Activated CD8-positive, alpha-beta T cell treated with anti-CD3 and anti-CD28 coated beads, Interleukin-2, amount 10 ng/mL, durations not matched to agents 7 days and 5 days (primary cell): ENCODE measurements around the gene SRGAP3. TPM values are rescaled to one million over a fixed set of nuclear protein-coding genes. Genes with fewer than 3 reads are reported as not detected.

Experiments
- ATAC-seq: fragments of 150-1000 bp; cut with Tn5 transposase; one replicate; pipeline ENCODE4 v1.10.0; 2021; ENCODE audit warnings: moderate library complexity
- CTCF ChIA-PET: fragments of 350-600 bp; sonication (Branson Sonifier 250); formaldehyde crosslinking; loops from one replicate; lab custom pipeline; 2021; ENCODE audit warnings: antibody characterized with exemption; lab: Charles Lee
- POLR2A ChIA-PET: fragments of 350-600 bp; sonication (Branson Sonifier 250); formaldehyde crosslinking; loops from one replicate; lab custom pipeline; 2021; ENCODE audit warnings: antibody characterized with exemption; lab: Charles Lee
- DNase-seq: peaks from one replicate; pipeline ENCODE4 v3.0.0-alpha.2; 2020
- H3K27ac Mint-ChIP-seq: one replicate; pipeline ENCODE4 v1.8.0; 2021; ENCODE audit warnings: mild to moderate bottlenecking, mixed read lengths
- H3K27me3 Mint-ChIP-seq: one replicate; pipeline ENCODE4 v1.8.0; 2021; ENCODE audit warnings: low read depth, mixed read lengths
- H3K36me3 Mint-ChIP-seq: one replicate; pipeline ENCODE4 v1.8.0; 2021; ENCODE audit warnings: low read depth, mixed read lengths
- H3K4me1 Mint-ChIP-seq: one replicate; pipeline ENCODE4 v1.8.0; 2021; ENCODE audit warnings: low read depth, mixed read lengths
- H3K4me3 Mint-ChIP-seq: one replicate; pipeline ENCODE4 v1.8.0; 2021; ENCODE audit warnings: mild to moderate bottlenecking, mixed read lengths
- H3K9me3 Mint-ChIP-seq: one replicate; pipeline ENCODE4 v1.8.0; 2022; ENCODE audit warnings: mixed read lengths; ENCODE audit not compliant: insufficient read depth
- total RNA-seq, 2 experiments: library from RNA; stranded (reverse); gene quantifications; one replicate each; pipeline ENCODE4 v1.2.3, GENCODE V29; 2021

Gene SRGAP3
- total RNA-seq, 2 experiments from 2014 or later, result 5.3 to 5.9 TPM

DNA sequence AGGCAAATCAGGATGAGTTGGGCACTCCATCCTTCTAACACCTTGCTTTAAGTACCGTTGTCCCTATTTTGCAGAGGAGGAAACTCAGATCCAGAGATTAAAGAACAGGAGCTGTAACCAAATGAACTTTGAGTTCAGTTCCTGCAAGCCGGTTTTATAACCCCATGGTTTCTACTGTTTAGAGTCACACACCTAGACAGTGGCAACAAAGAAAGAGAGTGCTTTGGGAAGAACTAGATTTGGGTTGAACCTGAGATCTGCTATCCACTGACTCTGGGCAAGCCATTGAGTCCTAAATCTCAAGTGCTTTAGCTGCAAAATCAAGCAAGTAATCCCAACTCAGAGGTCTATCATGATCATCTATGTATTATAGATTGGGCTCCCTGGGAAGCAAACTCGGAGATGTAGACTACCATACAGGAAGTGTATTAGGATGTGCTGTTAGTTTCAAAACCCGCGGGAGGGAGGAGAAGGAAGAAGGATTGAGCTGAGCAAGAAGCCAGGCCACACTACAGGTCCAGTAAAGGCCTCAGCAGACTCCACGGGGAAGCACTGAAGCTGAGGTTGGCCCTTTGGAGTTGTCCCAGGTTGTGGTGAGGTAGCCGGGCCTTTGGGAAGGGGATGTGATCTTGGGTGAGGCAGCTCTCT lies 42.2 kb downstream of the SRGAP3 start:
- Mint-ChIP-seq H3K36me3 (no peaks in the 10 kb centered on the region), H3K4me3 (no peak overlapping the region), H3K9me3 (no peaks in the 10 kb centered on the region), H3K27ac (no peak overlapping the region), H3K27me3 (peaks cover 7% of the 10 kb centered on the region), H3K4me1 (peaks cover 3% of the 10 kb centered on the region)
- ATAC-seq (no peak), DNase-seq (no peak)
- POLR2A ChIA-PET, result no interaction called here
- CTCF ChIA-PET, result no interaction called here

DNA sequence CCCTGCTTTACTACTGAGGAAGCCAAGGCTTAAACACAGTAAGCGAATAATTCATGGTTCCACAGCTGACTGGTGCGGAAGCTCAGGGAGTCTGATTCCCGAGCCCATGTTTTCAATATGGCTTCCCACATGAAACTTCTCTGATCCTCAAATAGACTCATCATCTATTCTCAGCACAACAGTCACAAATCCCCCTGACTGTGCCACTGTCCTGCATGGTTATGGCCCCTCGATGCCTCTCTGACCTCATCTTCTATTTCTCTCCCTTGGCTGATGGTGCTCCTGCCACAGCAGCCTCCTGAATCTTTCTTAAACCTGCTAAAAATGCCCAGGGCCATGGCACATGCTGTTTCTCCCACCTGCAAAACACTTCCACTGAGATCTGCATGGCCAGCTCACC lies 43.2 kb downstream of the SRGAP3 start:
- POLR2A ChIA-PET, result no interaction called here
- Mint-ChIP-seq H3K27me3 (peaks cover 7% of the 10 kb centered on the region), H3K9me3 (no peaks in the 10 kb centered on the region), H3K36me3 (no peaks in the 10 kb centered on the region), H3K4me3 (no peak overlapping the region), H3K4me1 (peaks cover 3% of the 10 kb centered on the region), H3K27ac (no peak overlapping the region)
- ATAC-seq, result no peak
- DNase-seq, result no peak
- CTCF ChIA-PET, result no interaction called here

- Mint-ChIP-seq H3K4me1 (peaks cover 3% of the 10 kb centered on the region), H3K9me3 (no peaks in the 10 kb centered on the region), H3K36me3 (no peaks in the 10 kb centered on the region), H3K27me3 (peaks cover 7% of the 10 kb centered on the region), H3K4me3 (no peak overlapping the region), H3K27ac (no peak overlapping the region)
- ChIA-PET CTCF (no interaction called here), POLR2A (no interaction called here)
- DNase-seq (no peak), ATAC-seq (no peak)
Observed at GRCh38 chr3:9205345-9206143, 43.9 kb downstream of the SRGAP3 start.

- H3K36me3 Mint-ChIP-seq, result no peaks in the 10 kb centered on the region
Observed at GRCh38 chr3:9204253-9204992, 45.0 kb downstream of the SRGAP3 start.

DNA sequence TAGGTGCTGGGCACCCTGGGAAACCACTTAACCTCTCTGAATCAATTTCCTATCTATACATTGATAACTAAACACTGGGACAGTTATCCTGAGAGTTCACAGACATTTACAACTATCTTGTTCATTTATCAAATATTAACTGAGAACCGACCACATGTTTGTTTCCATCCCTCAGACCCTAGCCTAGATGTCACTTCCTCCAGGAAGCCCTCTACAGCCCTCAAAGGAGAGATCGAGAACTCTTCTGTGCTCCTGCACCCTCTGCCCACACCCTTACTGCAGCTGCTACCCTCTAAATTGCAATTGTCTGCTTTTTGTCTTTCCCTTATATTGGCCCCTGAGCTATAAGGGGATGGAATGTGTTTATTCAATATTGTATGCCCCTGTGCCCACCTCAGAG lies 46.1 kb downstream of the SRGAP3 start:
- CTCF ChIA-PET, result interaction anchor here (1.0 kb wide), 1 partner anchor 68 kb away, joined by 3 read pairs; no protein-coding TSS in a partner anchor
- ATAC-seq, result no peak

More at GRCh38 chr3:9204253-9204992, 45.0 kb downstream of the SRGAP3 start:
- Mint-ChIP-seq H3K4me1 (peaks cover 3% of the 10 kb centered on the region), H3K27ac (no peak overlapping the region), H3K27me3 (peaks cover 7% of the 10 kb centered on the region), H3K4me3 (no peak overlapping the region), H3K9me3 (no peaks in the 10 kb centered on the region)
- ChIA-PET POLR2A (no interaction called here), CTCF (interaction anchor here (1.0 kb wide), 1 partner anchor 10 kb away, joined by 4 read pairs; no protein-coding TSS in a partner anchor)
- no peak for DNase-seq
- ATAC-seq, result no peak

GRCh38 chr3:9202546-9202945 lies 46.9 kb downstream of the SRGAP3 start:
- no peak overlapping the region for H3K4me3 Mint-ChIP-seq
- H3K4me1 Mint-ChIP-seq, result peaks cover 3% of the 10 kb centered on the region
- ChIA-PET POLR2A (no interaction called here), CTCF (interaction anchor here (1.0 kb wide), 1 partner anchor 67 kb away, joined by 3 read pairs; no protein-coding TSS in a partner anchor)
- no peak for DNase-seq
- no peak for ATAC-seq
- no peak overlapping the region for H3K27ac Mint-ChIP-seq
- H3K27me3 Mint-ChIP-seq, result peaks cover 11% of the 10 kb centered on the region
- no peaks in the 10 kb centered on the region for H3K9me3 Mint-ChIP-seq
- H3K36me3 Mint-ChIP-seq, result no peaks in the 10 kb centered on the region

More for the DNA sequence above, 46.1 kb downstream of the SRGAP3 start:
- Mint-ChIP-seq H3K4me1 (peaks cover 3% of the 10 kb centered on the region), H3K4me3 (no peak overlapping the region), H3K27ac (no peak overlapping the region), H3K9me3 (no peaks in the 10 kb centered on the region), H3K36me3 (no peaks in the 10 kb centered on the region), H3K27me3 (peaks cover 11% of the 10 kb centered on the region)
- DNase-seq, result no peak
- POLR2A ChIA-PET, result no interaction called here

GRCh38 chr3:9201955-9202354 lies 47.5 kb downstream of the SRGAP3 start:
- DNase-seq, result no peak
- H3K36me3 Mint-ChIP-seq, result no peaks in the 10 kb centered on the region
- H3K4me1 Mint-ChIP-seq, result peaks cover 3% of the 10 kb centered on the region
- ChIA-PET CTCF (no interaction called here), POLR2A (no interaction called here)
- H3K9me3 Mint-ChIP-seq, result no peaks in the 10 kb centered on the region
- no peak overlapping the region for H3K27ac Mint-ChIP-seq
- peaks cover 16% of the 10 kb centered on the region for H3K27me3 Mint-ChIP-seq
- no peak for ATAC-seq
- H3K4me3 Mint-ChIP-seq, result no peak overlapping the region

- Mint-ChIP-seq H3K4me1 (peaks cover 3% of the 10 kb centered on the region), H3K36me3 (no peaks in the 10 kb centered on the region), H3K4me3 (no peak overlapping the region), H3K27ac (no peak overlapping the region), H3K9me3 (no peaks in the 10 kb centered on the region), H3K27me3 (peaks cover 17% of the 10 kb centered on the region)
- ChIA-PET CTCF (no interaction called here), POLR2A (no interaction called here)
- DNase-seq (no peak), ATAC-seq (no peak)
Observed at GRCh38 chr3:9201266-9201665, 48.2 kb downstream of the SRGAP3 start.

DNA sequence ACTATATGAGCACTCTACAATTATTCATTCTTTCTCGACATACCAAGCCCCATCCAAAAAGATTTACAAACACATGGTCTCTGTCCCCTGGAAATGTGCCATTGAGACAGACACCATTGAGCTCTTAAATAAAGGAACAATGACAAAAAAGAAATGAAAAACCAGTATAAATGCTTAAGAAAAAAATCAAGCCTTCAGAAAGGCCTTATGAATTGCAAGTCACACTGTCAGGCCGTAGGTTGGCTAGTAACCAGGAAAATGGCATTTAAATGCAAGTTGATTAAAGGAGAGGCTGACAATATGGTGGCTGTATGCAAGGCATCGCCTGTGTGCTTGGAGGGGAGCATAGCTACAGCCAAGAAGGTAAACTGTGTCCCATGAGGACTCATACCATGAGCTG lies 49.7 kb downstream of the SRGAP3 start:
- peaks cover 5% of the 10 kb centered on the region for H3K4me1 Mint-ChIP-seq
- no peak for DNase-seq
- no peak overlapping the region for H3K4me3 Mint-ChIP-seq
- POLR2A ChIA-PET, result no interaction called here
- no peak overlapping the region for H3K27ac Mint-ChIP-seq
- H3K27me3 Mint-ChIP-seq, result peaks cover 16% of the 10 kb centered on the region
- CTCF ChIA-PET, result interaction anchor here (1.2 kb wide), 1 partner anchor 14 kb away, joined by 3 read pairs; no protein-coding TSS in a partner anchor
- H3K36me3 Mint-ChIP-seq, result no peaks in the 10 kb centered on the region
- H3K9me3 Mint-ChIP-seq, result no peaks in the 10 kb centered on the region
- ATAC-seq, result no peak

- ChIA-PET CTCF (interaction anchor here (1.2 kb wide), 1 partner anchor 14 kb away, joined by 3 read pairs; no protein-coding TSS in a partner anchor), POLR2A (no interaction called here)
- H3K9me3 Mint-ChIP-seq, result no peaks in the 10 kb centered on the region
- H3K27me3 Mint-ChIP-seq, result peaks cover 16% of the 10 kb centered on the region
- H3K36me3 Mint-ChIP-seq, result no peaks in the 10 kb centered on the region
- H3K27ac Mint-ChIP-seq, result no peak overlapping the region
- ATAC-seq, result no peak
- no peak for DNase-seq
- H3K4me3 Mint-ChIP-seq, result no peak overlapping the region
- peaks cover 5% of the 10 kb centered on the region for H3K4me1 Mint-ChIP-seq
Observed at GRCh38 chr3:9198899-9199335, 50.5 kb downstream of the SRGAP3 start.

GRCh38 chr3:9198261-9198660 lies 51.2 kb downstream of the SRGAP3 start:
- no peak for ATAC-seq
- Mint-ChIP-seq H3K27me3 (peaks cover 16% of the 10 kb centered on the region), H3K27ac (no peak overlapping the region), H3K4me1 (peaks cover 2% of the 10 kb centered on the region), H3K36me3 (no peaks in the 10 kb centered on the region), H3K4me3 (no peak overlapping the region), H3K9me3 (no peaks in the 10 kb centered on the region)
- CTCF ChIA-PET, result interaction anchor here (1.2 kb wide), 1 partner anchor 15 kb away, joined by 3 read pairs; no protein-coding TSS in a partner anchor
- POLR2A ChIA-PET, result no interaction called here
- no peak for DNase-seq
